Measurements from ENCODE around the gene PTPRC.

DNA sequence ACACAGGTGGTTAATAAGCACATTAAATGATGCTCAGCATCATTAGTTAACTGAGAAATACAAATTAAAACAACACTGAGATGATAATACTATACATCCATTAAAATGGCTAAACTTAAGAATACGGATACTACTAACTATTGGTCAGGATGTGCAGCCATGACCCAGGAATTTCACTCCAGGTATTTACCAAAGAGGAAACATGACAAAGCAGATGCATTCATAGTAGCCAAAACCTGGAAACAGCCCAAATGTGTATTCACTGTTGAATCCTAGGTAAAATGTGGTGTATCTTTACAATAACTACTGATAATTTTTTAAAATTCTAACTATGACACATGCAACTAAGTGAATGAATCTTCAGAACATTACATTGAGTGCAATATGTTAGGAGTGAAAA is 73.0 kb downstream of the PTPRC start:
- TF ChIP-seq, protein P1, sequence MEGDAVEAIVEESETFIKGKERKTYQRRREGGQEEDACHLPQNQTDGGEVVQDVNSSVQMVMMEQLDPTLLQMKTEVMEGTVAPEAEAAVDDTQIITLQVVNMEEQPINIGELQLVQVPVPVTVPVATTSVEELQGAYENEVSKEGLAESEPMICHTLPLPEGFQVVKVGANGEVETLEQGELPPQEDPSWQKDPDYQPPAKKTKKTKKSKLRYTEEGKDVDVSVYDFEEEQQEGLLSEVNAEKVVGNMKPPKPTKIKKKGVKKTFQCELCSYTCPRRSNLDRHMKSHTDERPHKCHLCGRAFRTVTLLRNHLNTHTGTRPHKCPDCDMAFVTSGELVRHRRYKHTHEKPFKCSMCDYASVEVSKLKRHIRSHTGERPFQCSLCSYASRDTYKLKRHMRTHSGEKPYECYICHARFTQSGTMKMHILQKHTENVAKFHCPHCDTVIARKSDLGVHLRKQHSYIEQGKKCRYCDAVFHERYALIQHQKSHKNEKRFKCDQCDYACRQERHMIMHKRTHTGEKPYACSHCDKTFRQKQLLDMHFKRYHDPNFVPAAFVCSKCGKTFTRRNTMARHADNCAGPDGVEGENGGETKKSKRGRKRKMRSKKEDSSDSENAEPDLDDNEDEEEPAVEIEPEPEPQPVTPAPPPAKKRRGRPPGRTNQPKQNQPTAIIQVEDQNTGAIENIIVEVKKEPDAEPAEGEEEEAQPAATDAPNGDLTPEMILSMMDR (IDR thresholded peaks at IDR 0.05): no peak
- TF ChIP-seq CEBPB (IDR thresholded peaks at IDR 0.05) (no peak), POLR2A (IDR thresholded peaks at IDR 0.05; ENCODE audit: low read length) (no peak), RAD21 (conservative IDR thresholded peaks at IDR 0.05 in 1 of 2, IDR thresholded peaks at IDR 0.05 in 1 of 2) (no peak), JUN (IDR thresholded peaks at IDR 0.05) (no peak), JUNB (IDR thresholded peaks at IDR 0.05) (no peak), EP300 (IDR thresholded peaks at IDR 0.05) (no peak), BHLHE40 (IDR thresholded peaks at IDR 0.05; ENCODE audit: low read depth, low read length) (no peak), NFE2L2 (conservative IDR thresholded peaks at IDR 0.05; ENCODE audit: low read length) (no peak)
- TF ChIP-seq, protein P2, sequence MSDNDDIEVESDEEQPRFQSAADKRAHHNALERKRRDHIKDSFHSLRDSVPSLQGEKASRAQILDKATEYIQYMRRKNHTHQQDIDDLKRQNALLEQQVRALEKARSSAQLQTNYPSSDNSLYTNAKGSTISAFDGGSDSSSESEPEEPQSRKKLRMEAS (IDR thresholded peaks at IDR 0.05): no peak
